Measurements from ENCODE around the gene CHRM2.

Gene CHRM2

DNA sequence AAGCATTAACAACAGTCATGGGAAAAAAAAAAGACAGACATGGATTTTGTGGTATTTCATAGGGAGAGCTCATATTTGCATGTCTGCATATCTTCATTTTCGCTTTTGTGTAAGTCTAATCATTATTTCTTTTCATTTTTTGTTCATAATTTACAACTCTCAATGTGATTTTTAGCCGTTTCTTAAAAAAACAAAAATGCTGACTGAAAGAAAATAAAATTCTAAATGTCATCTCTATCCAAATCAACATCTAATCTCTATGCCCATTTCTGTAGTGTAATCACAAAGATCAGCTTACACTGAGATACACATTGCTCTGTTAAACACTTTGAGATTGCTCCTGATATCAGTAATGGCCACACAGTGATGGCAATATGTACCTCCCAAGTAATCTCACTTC is 29.2 kb downstream of the CHRM2 start:
- DNase-seq, result no peak

DNA sequence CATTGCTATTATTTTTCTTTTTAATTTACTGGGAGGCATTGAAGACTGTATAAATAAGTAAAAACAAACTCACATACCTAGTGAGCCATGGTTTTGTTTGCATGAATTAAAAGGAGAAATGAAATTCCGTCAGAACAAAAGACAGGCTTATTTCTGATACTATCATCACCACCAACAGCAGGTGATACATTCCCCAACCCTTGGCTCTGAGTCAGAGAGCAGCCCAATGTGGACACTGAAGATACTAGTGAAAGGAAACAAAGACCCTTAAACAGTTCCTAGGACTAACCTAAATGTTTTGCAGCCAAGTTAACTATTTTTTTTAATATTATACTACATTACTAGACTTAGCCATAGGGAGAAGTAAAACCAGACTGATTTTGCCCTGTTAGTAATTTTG is 31.6 kb downstream of the CHRM2 start:
- DNase-seq, result no peak

DNA sequence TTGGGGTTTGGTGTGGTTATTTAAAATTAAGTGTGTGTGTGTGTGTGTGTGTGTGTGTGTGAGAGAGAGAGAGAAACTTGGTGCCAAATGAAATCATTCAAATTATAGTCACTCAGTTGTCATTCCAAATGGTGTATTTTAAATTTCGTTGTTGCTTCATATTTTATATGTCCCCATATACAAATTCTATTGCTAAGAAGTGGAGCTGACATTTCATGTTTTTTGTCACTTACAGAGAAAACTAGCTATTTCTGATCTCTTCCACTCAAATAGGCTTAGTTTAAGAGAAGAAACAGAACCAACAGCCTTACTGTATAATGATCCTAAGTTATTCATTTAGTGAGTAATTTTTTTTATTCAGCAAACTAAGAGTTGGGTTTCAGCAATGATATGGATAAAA is 42.3 kb downstream of the CHRM2 start:
- DNase-seq, result no peak

DNA sequence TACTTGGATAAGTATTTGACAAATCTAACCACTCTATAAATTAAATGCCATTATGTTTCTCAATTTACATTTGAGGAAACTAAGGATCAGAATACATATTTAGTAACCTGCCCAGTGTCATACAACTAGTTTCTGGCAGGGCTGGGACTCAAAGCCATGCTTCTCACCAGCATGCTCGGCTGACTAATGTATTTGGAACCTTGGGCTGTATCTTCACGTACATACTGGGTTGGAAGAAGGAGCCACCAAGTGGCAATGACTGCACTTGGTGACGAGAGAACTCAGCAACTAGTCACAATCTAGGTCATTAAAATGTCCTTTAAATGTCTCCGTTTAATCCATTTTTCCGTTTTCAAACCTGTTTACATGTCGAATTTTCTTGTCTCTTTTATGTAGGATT is 42.9 kb downstream of the CHRM2 start:
- no peak for DNase-seq

DNA sequence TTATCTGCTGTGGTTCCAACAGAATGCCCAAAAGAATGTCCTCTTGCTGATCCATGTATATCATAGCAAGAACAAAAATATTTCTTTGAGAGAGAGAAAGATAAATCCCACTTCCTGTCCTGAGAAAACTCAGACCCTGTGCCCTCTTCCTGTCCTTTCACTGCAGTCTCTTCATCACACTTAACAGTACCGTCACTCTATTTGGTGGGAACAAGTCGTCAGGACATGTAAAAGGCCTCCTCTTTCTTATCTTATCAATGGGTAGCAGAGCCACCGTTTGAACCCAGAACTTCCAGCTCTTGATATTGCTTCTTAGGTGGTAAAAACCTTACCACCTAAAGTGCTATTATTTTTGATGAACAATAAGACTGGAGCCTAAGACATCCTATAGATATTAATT is 43.9 kb downstream of the CHRM2 start:
- DNase-seq, result no peak

DNA sequence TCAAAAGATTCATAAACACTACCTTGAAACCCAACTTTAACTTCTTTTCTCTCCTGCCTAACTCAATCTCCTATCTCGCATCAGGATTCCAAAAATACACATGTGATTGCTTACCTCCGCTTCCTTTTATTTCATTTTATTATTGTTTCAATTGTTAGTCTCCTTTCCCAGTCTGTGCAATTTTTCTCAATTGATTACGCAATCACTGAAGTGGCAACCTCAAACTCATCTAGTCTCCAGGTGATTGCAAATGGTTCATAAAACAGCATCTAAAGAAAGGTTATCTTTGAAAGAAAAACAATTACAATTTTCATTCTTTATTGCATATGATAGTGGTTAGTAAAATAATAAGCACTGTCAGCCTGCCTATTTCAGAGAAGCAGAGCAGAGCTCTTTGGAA is 45.6 kb downstream of the CHRM2 start:
- DNase-seq, result no peak

DNA sequence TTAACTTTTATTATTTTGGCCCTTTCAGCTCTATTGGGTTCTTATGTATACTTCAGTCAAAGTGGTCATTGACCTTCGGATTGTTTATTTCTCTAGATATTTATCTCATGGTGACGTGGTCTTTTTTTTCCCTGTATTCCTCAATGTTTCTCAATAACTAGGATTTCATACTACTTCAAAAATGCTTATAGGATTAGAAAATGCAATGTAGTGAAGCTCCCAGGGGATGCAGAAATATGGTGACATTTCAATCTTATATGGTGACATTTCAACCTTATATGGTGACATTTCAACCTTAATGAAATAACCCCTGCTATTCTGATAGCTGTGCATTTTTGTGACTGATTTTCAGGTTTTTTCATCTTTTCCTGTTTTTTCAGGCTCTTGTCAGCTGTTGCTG is 51.4 kb downstream of the CHRM2 start:
- no peak for DNase-seq

DNA sequence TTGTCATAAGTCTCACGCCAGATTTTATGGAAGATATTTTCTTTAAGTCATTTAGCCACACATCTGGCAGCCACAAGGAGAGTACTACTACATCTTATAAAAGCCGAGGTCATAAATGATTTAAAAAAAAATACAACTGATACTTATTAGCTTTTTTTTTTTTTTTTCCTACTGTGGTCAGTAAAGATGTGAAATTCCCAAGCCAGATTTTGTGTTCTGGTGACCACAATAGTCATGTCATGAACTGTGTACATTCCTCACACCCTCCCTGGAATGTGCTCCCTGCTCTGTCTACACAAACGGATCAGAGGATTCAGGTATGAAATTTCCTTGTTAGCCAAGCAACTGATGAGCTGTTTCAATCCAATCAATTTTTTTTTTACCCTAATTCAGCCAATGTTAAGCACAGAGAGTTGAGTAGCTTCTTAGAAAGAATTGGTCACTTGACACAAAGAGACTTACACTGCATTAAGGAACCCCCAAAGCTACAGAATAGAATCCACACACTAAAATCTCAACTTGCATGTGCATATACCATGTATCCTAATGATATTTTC is 54.7 kb downstream of the CHRM2 start:
- DNase-seq, result no peak

DNA sequence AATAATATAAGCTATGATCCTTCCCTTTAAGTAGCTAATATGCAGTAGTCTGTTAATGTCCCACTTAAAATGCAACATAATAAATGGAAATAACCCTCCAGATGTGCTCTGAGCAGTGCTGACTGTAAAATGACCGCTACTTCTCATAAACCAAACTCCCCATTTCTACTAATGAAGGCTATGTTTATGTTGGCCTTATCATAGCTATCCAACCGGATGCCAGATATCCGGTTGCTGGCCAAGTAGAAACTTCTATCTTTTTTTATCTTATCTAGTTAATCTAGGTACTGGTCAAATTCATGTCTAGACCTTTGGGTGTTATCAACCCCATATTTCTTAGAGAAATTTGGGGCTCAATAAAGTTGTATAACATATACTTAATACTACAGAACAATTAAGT is 56.6 kb downstream of the CHRM2 start:
- no peak for DNase-seq

DNA sequence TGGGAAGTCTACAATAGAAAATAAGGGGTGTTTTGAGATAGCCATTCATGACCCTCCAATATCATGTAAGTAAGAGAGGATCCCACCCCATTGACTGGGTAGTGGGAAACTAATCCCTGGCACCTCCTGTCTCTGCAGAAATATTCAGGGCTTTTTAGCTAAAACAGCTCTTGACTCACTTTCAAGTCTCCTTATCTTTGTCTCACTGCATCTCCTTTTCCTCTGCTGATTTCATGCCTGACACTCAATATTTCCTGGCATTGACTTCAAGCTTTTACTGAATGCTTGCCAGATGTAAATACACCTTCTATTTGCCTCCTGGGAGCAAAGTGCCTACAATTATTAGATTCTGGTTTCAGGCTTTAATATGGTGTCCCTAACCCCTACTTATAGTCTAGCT is 57.1 kb downstream of the CHRM2 start:
- DNase-seq, result no peak

DNA sequence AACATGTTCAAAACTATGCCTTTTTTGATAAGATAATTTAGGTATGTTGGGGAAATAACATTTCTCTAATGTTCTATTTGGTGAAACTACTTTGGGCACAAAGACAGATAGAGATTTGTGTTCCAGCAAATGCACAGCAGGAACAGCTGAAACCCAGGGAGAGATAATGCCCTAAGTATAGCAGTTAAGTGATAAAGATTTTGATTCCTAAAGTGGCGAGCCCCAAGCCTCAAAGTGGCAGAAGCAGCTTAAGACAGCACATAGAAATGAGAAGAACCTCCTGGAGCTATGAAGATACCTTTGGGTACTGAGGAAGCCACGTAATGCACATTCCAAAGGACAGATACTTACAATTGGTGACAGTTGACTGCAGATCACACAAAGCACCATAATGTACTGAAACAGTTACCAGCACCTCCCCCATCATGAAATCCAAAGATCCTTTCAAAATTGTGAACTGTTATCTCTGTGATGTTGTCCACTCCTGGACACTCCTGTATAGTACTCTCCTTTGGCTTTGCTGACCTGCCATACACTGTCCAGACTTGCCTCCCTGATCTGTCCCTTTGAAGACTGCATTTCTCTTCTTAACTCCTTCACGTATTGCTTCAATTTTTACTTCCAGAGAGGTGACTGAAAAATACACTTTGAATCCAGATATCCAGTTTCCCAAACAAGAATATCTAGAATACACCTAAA is 62.9 kb downstream of the CHRM2 start:
- no peak for DNase-seq

DNA sequence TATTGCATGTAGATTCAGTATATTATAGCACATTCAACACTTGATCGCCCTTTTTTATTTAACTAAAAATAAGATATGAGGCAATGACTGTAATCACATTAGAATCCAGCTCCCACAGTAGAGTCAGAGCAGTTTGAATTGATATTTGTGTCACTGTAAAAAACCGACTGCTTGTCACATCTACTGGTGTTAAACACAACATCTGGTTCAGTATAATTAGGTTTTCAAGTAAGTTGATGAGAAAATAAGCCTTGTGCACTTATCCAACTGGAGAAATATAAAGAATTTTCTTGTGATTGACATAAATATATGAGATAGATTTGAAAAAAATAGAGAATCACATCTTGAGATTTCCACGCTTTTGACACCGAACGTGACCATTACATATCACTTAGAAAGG is 69.0 kb downstream of the CHRM2 start:
- DNase-seq, result no peak

DNA sequence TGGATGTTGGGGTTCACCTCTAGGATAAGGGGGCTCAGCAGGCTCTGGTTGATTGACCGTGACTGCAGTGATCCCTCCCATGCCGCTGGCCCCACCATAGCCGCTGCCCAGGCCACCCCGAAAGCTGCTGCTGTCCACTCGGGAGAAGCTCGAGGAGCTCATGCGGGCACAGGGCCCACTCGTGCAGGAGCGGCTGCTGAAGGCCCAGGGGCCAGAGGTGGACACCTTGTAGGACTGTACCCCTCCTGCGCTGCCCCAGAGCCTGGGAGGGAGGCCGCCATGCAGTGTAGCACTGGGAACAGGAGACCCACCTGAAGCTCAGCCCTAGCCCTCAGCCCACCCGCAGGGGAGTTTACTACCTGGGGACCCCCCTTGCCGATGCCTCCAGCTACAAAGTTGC is 70.0 kb downstream of the CHRM2 start:
- DNase-seq, result no peak

DNA sequence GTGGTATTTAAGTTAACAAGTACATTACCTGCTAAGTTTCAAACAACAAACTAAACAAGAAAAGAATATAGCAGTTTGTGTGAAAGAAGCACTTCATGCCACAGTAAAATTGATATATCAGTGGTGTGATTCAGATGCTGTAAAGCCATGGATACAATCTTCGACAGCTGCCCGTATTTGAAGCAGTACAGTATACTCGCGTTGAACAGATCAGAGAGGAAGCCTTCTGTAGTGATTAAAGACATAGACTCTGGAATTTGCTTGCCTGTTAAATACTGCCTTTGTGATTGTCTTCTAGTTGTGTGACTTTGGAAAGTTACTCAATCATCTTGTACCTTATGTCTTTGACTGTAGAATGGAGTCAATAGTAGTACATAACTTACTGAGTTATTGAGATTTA is 71.7 kb downstream of the CHRM2 start:
- DNase-seq, result no peak

DNA sequence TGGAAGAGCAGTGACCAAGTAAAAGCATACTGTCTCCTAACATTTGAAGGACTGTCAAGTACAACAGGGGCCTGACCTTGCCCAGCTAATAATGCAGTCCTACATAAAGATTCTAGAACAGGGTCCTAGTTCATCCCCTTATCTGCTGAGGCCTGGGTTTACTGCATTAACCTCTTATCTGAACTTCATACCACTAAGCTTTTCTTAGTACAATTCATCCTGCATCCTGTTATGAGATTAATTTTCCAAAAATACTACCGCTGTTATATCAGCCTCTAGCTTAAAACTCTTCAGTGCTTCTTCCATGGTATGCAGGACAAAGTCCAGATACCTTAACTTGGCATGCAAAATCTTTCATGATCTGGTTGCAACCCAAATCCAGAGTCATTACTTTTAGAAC is 72.5 kb downstream of the CHRM2 start:
- DNase-seq, result no peak

DNA sequence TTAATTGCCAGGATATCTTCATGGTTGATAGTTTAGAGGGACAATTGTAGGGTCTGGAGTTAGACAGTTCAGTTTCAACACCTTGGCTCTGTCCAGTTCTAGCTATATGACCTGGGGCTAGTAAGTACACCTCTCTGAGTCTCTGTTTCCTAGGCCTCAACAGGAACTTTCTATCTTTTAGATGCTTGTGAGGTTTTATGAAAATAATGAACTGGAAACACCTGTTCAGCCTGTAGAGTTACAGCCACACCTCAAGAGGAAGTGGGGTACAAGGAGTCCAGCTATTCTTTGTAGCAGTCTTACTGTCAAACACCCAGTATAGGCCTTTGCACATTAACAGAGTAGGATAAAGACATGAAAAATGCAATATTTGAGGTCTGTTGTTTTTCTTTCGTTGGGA is 73.4 kb downstream of the CHRM2 start:
- no peak for DNase-seq

DNA sequence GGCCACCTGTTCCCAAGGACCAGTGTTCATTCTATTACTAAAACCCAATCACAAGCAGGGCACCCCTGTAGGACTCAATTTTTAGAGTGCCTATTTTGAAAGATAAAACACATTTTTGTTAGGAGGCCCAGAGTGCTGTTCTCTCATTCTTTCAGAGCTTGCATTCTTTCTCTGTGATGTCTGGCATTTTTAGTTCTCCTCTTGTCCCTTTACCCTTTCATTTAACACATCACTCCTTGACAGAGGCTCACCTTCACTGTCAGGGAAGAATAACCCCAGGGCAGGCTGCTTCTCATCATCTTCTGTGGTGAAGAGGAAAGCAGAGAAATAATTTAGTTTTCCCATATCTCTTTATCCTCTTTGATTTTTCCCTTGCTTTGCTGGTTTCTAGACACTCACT is 73.9 kb downstream of the CHRM2 start:
- DNase-seq, result no peak

DNA sequence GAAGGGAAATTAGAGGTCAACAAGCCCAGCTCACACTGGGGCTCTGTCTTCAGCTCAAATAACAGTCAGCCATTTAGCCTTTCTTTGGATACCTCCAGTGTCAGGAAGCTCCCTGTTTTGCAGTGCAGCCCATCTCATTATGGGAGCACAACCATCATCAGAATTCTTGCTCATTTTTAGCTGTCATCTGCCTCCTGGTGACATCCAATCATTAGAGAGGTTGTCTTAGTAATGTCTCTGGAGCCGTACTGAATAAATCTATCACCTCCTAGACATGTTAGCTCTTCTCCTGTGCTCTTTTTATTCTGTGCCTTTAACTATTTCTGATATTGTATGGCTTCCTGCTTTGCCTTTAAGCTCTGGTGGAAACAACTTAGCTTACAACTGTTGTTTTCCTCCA is 74.5 kb downstream of the CHRM2 start:
- DNase-seq, result no peak

DNA sequence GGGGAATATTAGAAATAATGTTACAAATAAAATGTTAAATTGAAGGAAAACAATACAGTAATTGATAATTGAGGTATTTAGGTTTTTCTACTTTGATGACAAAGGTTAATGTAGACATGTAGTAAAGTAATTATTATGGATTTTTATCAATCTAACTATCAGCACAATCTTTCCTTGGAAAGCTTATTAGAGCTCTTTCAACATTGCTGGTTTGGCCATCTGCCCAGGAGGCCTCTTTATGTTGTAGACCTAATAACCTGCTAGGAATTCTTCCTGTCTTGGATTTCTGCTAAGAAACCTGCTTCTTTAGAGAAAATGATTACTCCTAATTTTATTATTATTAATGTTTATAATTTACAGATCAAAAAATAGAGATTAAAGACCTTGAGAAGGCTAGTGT is 78.9 kb downstream of the CHRM2 start:
- DNase-seq, result no peak

DNA sequence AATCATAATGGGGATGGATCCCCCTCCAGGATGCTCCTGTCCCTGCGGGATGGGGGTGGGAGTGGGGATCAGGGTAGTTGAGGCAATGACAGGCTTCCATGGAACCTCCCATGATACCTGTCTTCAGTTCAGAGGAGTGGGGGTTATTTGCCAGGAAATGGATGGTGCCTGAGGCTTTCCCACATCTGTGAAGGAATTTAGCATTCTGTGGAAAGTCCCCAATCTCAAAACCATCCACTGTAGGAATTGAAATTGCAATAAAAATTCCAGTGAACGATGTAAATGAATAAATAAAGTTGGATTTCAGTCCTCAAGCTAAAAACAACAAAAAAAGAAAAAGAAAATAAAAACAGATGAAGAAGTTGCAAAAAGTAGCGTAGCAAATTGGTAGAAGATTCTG is 81.9 kb downstream of the CHRM2 start:
- no peak for DNase-seq

DNA sequence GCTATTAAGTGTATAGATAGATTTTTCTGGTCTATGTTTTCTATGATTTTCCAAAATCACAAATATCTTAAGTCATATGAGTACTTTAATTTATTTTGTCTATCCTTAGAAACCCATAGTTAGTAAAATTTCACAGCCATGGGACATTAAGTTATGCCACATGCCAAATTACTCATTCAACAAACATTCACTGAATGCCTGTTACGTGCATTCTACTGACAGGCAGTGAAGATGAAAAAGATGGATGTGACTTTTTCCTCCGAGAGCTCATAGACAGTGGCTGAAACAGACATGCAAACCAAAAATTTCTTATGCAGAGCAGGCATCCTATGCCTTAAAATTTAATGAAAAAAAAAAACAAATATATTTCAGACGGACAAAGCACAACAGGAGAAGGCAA is 84.9 kb downstream of the CHRM2 start:
- no peak for DNase-seq

DNA sequence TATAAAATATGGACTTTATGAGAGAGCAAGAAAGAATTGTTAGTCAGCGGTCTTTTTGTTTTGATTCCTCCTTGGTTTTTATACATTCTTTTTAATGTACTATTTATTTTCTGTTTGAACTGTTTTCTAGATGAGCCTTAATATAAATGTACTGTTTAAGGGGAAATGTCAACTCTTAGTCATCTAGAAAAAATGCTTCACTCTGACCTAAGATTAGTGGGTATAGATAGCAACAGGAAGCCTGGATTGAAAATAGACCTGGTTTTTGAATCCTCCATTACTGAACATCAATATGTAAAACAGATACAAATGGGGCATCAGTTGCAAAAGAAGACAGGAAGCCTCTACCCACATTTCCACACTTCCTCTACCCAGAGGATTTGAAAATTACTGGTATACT is 87.8 kb downstream of the CHRM2 start:
- no peak for DNase-seq

DNA sequence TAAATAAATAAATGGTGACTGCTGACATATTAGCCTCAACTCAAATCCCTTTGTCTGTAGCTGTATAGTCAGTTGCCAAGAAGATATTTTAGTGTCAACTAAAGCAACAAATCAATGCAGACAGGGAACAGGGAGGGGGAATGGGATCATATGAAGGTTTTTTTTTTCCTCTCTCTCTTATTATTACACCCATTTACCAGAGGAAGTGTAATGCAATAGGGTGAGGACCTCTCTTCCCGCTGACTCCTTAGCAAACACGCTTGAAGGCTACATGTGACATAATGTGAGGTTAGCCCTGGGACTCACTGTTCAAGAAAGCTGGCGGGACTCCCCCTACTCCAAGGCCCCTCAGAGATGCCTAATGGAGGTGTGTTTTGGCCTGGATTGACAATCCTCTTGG is 88.2 kb downstream of the CHRM2 start:
- no peak for DNase-seq

DNA sequence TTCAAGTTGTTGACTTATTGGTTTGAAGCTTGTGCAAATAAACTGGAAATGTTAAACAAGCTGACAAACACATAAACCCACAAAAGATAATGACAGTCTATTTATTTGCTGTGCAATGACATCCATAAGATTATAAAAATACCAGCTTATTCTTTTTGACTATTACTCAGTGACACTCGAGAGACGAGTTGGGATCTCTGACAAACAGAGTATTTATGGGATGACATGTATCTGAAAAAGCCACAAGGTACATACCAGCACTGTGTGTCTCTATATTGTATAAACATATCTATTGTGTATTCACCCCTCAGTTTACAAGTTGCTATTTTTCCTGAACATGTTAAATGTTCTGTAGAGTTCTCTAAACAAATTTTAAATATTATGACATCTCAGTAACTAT is 88.9 kb downstream of the CHRM2 start:
- DNase-seq, result no peak

DNA sequence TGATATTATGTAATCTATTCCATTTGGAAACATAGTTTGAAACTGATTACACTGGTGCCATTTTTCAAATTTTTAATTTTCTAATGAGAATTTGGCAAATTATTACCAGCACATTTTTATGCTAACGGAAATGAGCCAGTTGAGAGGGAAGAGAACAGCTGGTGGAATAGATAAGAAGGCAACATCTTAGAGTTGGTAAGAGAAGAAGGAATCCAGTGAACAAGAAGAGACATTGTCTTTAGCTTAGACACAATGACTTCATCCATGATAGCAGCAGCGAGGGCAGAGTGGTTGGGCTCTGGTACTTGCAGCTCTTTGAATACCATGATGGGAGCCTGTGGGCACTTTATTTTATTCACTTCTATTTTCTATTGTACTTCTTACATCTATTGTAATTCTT is 89.6 kb downstream of the CHRM2 start:
- no peak for DNase-seq

DNA sequence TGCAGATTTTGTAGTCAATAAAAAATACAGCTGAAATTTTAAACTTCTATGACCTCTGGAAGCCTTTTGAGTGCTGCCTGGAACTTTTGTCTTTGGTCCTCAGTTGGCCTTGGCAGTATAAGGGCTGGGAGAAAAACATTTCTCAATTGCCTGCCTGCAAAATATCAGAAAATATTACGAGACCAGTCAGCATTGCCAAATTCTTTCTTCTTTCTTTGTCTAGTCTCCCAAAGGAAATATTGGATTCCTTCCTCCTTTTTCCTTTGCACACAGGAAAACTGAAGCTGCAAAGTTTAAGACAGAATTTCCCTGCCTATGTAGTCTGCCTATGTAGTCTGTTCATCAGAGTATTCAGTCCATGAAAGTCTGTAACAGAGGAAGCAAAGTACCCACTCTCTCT is 95.9 kb downstream of the CHRM2 start:
- DNase-seq, result no peak
